Mesendoderm (in vitro differentiated cells): ENCODE data around the gene SHTN1.

Experiments used
- DNase-seq: peaks from one replicate; pipeline ENCODE4 v3.0.0; 2013
- H2AK5ac ChIP-seq: 2 replicates; pipeline ENCODE4 v1.6.1; 2013; ENCODE audit warnings: low read length, inconsistent platforms
- H2BK120ac ChIP-seq: 2 replicates; pipeline ENCODE4 v1.6.1; 2013; ENCODE audit warnings: low read depth, mild to moderate bottlenecking, low read length, moderate library complexity, mixed read lengths
- H2BK15ac ChIP-seq: replicated peaks from 2 replicates; pipeline ENCODE4 v1.6.1; 2013; ENCODE audit warnings: low read depth, mild to moderate bottlenecking, moderate library complexity
- H2BK5ac ChIP-seq: 2 replicates; pipeline ENCODE4 v1.6.1; 2013; ENCODE audit warnings: low read length, inconsistent platforms
- H3K18ac ChIP-seq: 2 replicates; pipeline ENCODE4 v1.6.1; 2013; ENCODE audit warnings: mild to moderate bottlenecking, low read length, mixed read lengths
- H3K23ac ChIP-seq: one replicate; pipeline ENCODE4 v1.6.1; 2013; ENCODE audit warnings: low read length
- H3K27ac ChIP-seq: 2 replicates; pipeline ENCODE4 v1.5.1; 2013; ENCODE audit warnings: low read depth, mild to moderate bottlenecking, inconsistent platforms, low read length, moderate library complexity
- H3K27me3 ChIP-seq: 2 replicates; pipeline ENCODE4 v1.6.1; 2013; ENCODE audit warnings: low read length, control low read depth, mild to moderate bottlenecking, inconsistent platforms; ENCODE audit not compliant: insufficient read depth, poor library complexity
- H3K36me3 ChIP-seq: 2 replicates; pipeline ENCODE4 v1.6.1; 2013; ENCODE audit warnings: low read length, inconsistent platforms; ENCODE audit not compliant: control insufficient read depth, insufficient read depth
- H3K4ac ChIP-seq: one replicate; pipeline ENCODE4 v1.6.1; 2013; ENCODE audit warnings: low read depth, mild to moderate bottlenecking, low read length, moderate library complexity
- H3K4me1 ChIP-seq: 2 replicates; pipeline ENCODE4 v1.6.1; 2013; ENCODE audit warnings: low read depth, low read length, inconsistent platforms; ENCODE audit not compliant: control insufficient read depth
- H3K4me2 ChIP-seq: 2 replicates; pipeline ENCODE4 v1.6.1; 2013; ENCODE audit warnings: low read length
- H3K4me3 ChIP-seq: 2 replicates; pipeline ENCODE4 v1.5.1; 2013; ENCODE audit warnings: mild to moderate bottlenecking, low read length
- H3K56ac ChIP-seq: one replicate; pipeline ENCODE4 v1.6.1; 2013; ENCODE audit warnings: low read length
- H3K79me1 ChIP-seq: 2 replicates; pipeline ENCODE4 v1.6.1; 2013; ENCODE audit warnings: low read length, inconsistent platforms
- H3K79me2 ChIP-seq: 2 replicates; pipeline ENCODE4 v1.6.1; 2013; ENCODE audit warnings: mild to moderate bottlenecking, low read length; ENCODE audit not compliant: control insufficient read depth, insufficient read depth
- H3K9ac ChIP-seq: 2 replicates; pipeline ENCODE4 v1.6.1; 2013; ENCODE audit warnings: low read length, inconsistent platforms
- H4K5ac ChIP-seq: one replicate; pipeline ENCODE4 v1.6.1; 2013; ENCODE audit warnings: low read length
- H4K8ac ChIP-seq: one replicate; pipeline ENCODE4 v1.6.1; 2013; ENCODE audit warnings: low read depth, mild to moderate bottlenecking, control low read depth, low read length, moderate library complexity
- WGBS: extraction: QIAGEN DNeasy Blood & Tissue Kit; methylation state at CpG from one replicate; pipeline ENCODE4 v1.1.7; 2013; ENCODE audit warnings: low lambda C conversion rate, missing lambda C conversion rate; ENCODE audit not compliant: insufficient coverage; ENCODE audit errors: extremely low coverage; 5-methylcytosine and 5-hydroxymethylcytosine counted together

The SHTN1 gene

GRCh38 chr10:116948530-116948870, 56.5 kb downstream of the SHTN1 start:
- Histone ChIP-seq H3K79me2 (no peaks in the 10 kb centered on the region), H2BK5ac (no peak overlapping the region), H3K18ac (no peak overlapping the region), H3K4me1 (no peaks in the 10 kb centered on the region), H3K36me3 (no peaks in the 10 kb centered on the region), H3K23ac (no peak overlapping the region), H2BK15ac (no peak overlapping the region), H3K56ac (no peak overlapping the region), H2AK5ac (no peak overlapping the region), H4K8ac (no peak overlapping the region), H2BK120ac (no peak overlapping the region), H3K4me3 (no peak overlapping the region), H3K79me1 (no peaks in the 10 kb centered on the region), H3K9ac (no peak overlapping the region), H3K4me2 (no peak overlapping the region), H4K5ac (no peak overlapping the region), H3K27me3 (no peaks in the 10 kb centered on the region), H3K4ac (no peak overlapping the region), H3K27ac (no peak overlapping the region)
- DNase-seq: no peak
- no CpG with 5 or more reads among the region's 1 CpG for WGBS

DNA sequence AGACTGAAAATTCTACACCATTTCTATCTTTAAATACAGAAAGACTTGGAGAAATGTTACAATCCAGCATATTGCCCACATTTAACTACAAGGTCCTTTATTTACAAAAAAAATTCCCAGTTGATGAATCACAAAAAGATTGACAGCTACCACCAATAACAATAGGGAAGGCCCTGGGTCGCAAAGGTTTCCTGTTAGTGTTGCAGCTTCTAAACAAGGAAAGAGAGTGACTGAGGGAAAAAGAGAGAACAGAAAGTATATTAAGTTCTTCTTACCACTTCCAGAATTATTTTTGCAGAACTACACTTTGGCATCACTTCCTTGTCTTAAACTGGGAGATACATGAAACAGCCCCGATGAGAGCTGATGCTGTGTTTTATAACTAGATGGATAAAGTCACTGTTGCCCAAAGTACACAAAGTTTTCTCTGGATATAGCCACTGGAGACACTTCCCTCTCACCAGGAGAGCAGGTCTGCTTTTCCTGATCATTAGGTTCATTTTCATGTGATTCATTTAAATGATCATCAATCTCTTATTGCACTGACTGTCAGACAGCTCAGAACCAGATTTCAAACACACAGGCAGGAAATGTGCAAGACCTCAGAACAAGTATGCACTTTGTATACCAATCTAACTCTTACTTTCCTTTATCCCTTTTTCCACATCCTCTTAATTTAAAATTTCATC, 57.0 kb downstream of the SHTN1 start:
- Histone ChIP-seq H2BK5ac (no peak overlapping the region), H3K18ac (no peak overlapping the region), H3K79me1 (no peaks in the 10 kb centered on the region), H3K4me2 (no peak overlapping the region), H3K4me3 (no peak overlapping the region), H2AK5ac (no peak overlapping the region), H2BK15ac (no peak overlapping the region), H3K23ac (no peak overlapping the region), H4K5ac (no peak overlapping the region), H3K9ac (no peak overlapping the region), H3K56ac (no peak overlapping the region), H3K4ac (no peak overlapping the region), H2BK120ac (no peak overlapping the region), H3K27ac (no peak overlapping the region), H3K36me3 (no peaks in the 10 kb centered on the region), H3K27me3 (no peaks in the 10 kb centered on the region), H3K79me2 (no peaks in the 10 kb centered on the region), H3K4me1 (no peaks in the 10 kb centered on the region), H4K8ac (no peak overlapping the region)
- DNase-seq: peak; percentile 81
- no CpG with 5 or more reads among the region's 2 CpGs for WGBS

DNA sequence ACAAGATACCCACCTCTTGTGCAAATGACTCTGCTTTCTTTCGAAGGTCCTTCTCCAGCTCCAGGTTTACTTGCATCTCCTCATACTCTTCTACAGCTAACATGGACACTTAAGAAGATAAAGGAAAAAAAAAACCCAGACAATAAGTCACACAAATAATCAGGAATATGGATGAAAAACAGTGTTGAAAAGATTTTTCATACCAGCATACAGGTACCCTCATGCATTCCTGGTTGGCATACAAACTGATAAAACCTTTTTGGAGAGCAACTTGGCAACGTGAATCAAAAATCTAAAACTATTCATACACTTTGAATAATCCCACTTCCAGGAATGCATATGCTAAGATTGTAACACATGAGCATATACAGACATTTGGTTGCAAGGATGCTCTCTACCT, 60.1 kb downstream of the SHTN1 start:
- Histone ChIP-seq H2BK15ac (no peak overlapping the region), H2BK5ac (no peak overlapping the region), H3K4ac (no peak overlapping the region), H3K4me3 (no peak overlapping the region), H4K8ac (no peak overlapping the region), H3K4me1 (no peaks in the 10 kb centered on the region), H3K27ac (no peak overlapping the region), H4K5ac (no peak overlapping the region), H3K27me3 (no peaks in the 10 kb centered on the region), H2BK120ac (no peak overlapping the region), H3K36me3 (no peaks in the 10 kb centered on the region), H3K79me2 (no peaks in the 10 kb centered on the region), H3K79me1 (no peaks in the 10 kb centered on the region), H3K9ac (no peak overlapping the region), H3K56ac (no peak overlapping the region), H3K23ac (no peak overlapping the region), H2AK5ac (no peak overlapping the region), H3K4me2 (no peak overlapping the region), H3K18ac (no peak overlapping the region)
- WGBS: no CpG with 5 or more reads among the region's 2 CpGs
- DNase-seq: no peak

GRCh38 chr10:116931806-116932205, 73.2 kb downstream of the SHTN1 start:
- Histone ChIP-seq H3K27ac (no peak overlapping the region), H3K79me1 (no peaks in the 10 kb centered on the region), H2BK120ac (no peak overlapping the region), H2AK5ac (no peak overlapping the region), H3K4ac (no peak overlapping the region), H2BK15ac (no peak overlapping the region), H3K36me3 (no peaks in the 10 kb centered on the region), H4K5ac (no peak overlapping the region), H2BK5ac (no peak overlapping the region), H3K79me2 (no peaks in the 10 kb centered on the region), H3K27me3 (peaks cover 2% of the 10 kb centered on the region), H3K9ac (no peak overlapping the region), H3K56ac (no peak overlapping the region), H3K18ac (no peak overlapping the region), H4K8ac (no peak overlapping the region), H3K4me1 (no peaks in the 10 kb centered on the region), H3K4me2 (no peak overlapping the region), H3K4me3 (no peak overlapping the region), H3K23ac (no peak overlapping the region)
- WGBS: no CpG with 5 or more reads among the region's 6 CpGs
- no peak for DNase-seq

DNA sequence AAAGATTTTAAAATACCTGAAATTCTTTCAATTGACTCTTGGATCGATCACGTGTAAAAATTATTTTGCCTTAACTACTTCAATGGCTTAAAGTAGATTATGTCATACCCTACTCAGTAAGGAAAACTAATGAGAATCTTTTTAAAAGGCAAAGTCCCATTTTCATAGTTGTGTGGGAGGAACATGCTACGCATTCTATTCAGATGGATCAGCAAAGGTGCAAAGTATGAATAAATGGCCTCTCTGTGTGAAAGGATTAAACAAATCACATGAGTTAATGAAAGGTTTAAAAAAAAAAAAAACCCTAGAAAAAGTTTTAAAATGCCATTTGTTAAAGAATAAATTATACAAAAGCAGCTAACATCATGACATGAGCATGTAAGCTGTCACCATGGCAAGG, 78.6 kb downstream of the SHTN1 start:
- Histone ChIP-seq H3K27me3 (peaks cover 2% of the 10 kb centered on the region), H3K56ac (no peak overlapping the region), H3K27ac (no peak overlapping the region), H2BK5ac (no peak overlapping the region), H3K4me3 (no peak overlapping the region), H3K79me2 (no peaks in the 10 kb centered on the region), H4K5ac (no peak overlapping the region), H3K23ac (no peak overlapping the region), H3K79me1 (no peaks in the 10 kb centered on the region), H3K9ac (no peak overlapping the region), H3K4me1 (no peaks in the 10 kb centered on the region), H3K4me2 (no peak overlapping the region), H3K18ac (no peak overlapping the region), H2AK5ac (no peak overlapping the region), H2BK15ac (no peak overlapping the region), H3K4ac (no peak overlapping the region), H4K8ac (no peak overlapping the region), H3K36me3 (no peaks in the 10 kb centered on the region), H2BK120ac (no peak overlapping the region)
- no peak for DNase-seq
- no CpG with 5 or more reads among the region's 3 CpGs for WGBS

DNA sequence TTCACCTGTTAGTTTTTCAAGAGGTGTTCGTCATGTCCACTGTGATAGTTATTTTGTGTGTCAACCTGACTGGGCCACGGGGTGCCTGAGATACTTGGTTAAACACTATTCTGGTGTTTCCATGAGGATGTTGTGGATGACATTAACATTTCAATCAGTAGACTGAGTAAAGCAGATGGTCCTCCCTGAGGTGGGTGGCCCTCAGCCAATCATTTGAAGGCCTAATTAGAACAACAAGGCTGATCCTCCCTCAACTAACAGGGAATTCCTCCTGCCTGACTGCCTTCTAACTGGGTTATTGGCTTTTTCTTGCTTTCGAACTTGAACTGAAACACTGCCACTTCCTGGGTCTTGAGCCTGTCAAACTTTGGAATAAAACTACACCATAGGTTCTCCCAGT, 79.9 kb downstream of the SHTN1 start:
- no peaks in the 10 kb centered on the region for H3K36me3 ChIP-seq
- H2AK5ac ChIP-seq: no peak overlapping the region
- H2BK15ac ChIP-seq: no peak overlapping the region
- no peak overlapping the region for H3K9ac ChIP-seq
- no peak overlapping the region for H3K4me2 ChIP-seq
- no peak overlapping the region for H3K4ac ChIP-seq
- WGBS: no CpG with 5 or more reads among the region's 3 CpGs
- H3K27ac ChIP-seq: no peak overlapping the region
- H3K4me3 ChIP-seq: no peak overlapping the region
- H3K4me1 ChIP-seq: no peaks in the 10 kb centered on the region
- DNase-seq: no peak
- no peaks in the 10 kb centered on the region for H3K79me1 ChIP-seq
- H2BK5ac ChIP-seq: no peak overlapping the region
- H2BK120ac ChIP-seq: no peak overlapping the region
- no peak overlapping the region for H4K8ac ChIP-seq
- H3K18ac ChIP-seq: no peak overlapping the region
- H3K56ac ChIP-seq: no peak overlapping the region
- H3K23ac ChIP-seq: no peak overlapping the region
- no peaks in the 10 kb centered on the region for H3K79me2 ChIP-seq
- H4K5ac ChIP-seq: no peak overlapping the region
- H3K27me3 ChIP-seq: peaks cover 2% of the 10 kb centered on the region
